K562 (cell line): ENCODE measurements around the gene MPG. TPM values are rescaled to one million over a fixed set of nuclear protein-coding genes. Genes with fewer than 3 reads are reported as not detected.

ENCODE experiments used
- EP400 ChIP-seq: fragments of 450-650 bp; IDR thresholded peaks from 2 replicates; pipeline ENCODE4 v1.6.1; 2017; ENCODE audit warnings: antibody characterized with exemption, mild to moderate bottlenecking, moderate library complexity
- GABPB2 ChIP-seq: fragments of 250-450 bp; sonication (Bioruptor Pico); conservative IDR thresholded peaks from 2 replicates; pipeline ENCODE4 v1.5.1; 2021; ENCODE audit warnings: mild to moderate bottlenecking
- MCM2 ChIP-seq: fragments of 450-650 bp; IDR thresholded peaks from 2 replicates; pipeline ENCODE4 v1.6.1; 2017; ENCODE audit warnings: low read depth, mild to moderate bottlenecking
- MTA2 ChIP-seq: fragments of 450-650 bp; IDR thresholded peaks from 2 replicates; pipeline ENCODE4 v1.6.1; 2016; ENCODE audit warnings: low read depth
- MXI1 ChIP-seq: IDR thresholded peaks from 2 replicates; pipeline ENCODE4 v1.6.1; 2011; ENCODE audit warnings: low read depth, mild to moderate bottlenecking, improper control_type of control experiment, low read length
- NCOR1 ChIP-seq: fragments of 450-650 bp; IDR thresholded peaks from 2 replicates; pipeline ENCODE4 v1.6.1; 2016; ENCODE audit warnings: mild to moderate bottlenecking, moderate library complexity
- PBX2 ChIP-seq, 2 experiments: IDR thresholded peaks in 1 of 2; conservative IDR thresholded peaks in 1 of 2; 2 replicates each; pipeline ENCODE4 v1.6.1; 2016; ENCODE audit warnings: low read depth in 2 of 2, mild to moderate bottlenecking in 1 of 2, missing compliant biosample characterization in 1 of 2, missing genetic modification characterization in 1 of 2, moderate library complexity in 1 of 2
- SMARCB1 ChIP-seq: IDR thresholded peaks from 2 replicates; pipeline ENCODE4 v1.6.1; 2011; ENCODE audit warnings: improper control_type of control experiment, low read depth; ENCODE audit not compliant: insufficient read length
- TCF7 ChIP-seq: sonication (generic); IDR thresholded peaks from 2 replicates; pipeline ENCODE4 v1.6.1; 2016; ENCODE audit warnings: antibody characterized with exemption, borderline replicate concordance
- TFAM ChIP-seq: fragments of 250-450 bp; sonication (Bioruptor Pico); conservative IDR thresholded peaks from 2 replicates; pipeline ENCODE4 v1.5.0; 2021; ENCODE audit warnings: mild to moderate bottlenecking, moderate library complexity
- ZBTB7A ChIP-seq: IDR thresholded peaks from 2 replicates; pipeline ENCODE4 v1.6.1; 2011; ENCODE audit warnings: low read depth, mild to moderate bottlenecking, low read length, moderate library complexity, borderline replicate concordance; ENCODE audit not compliant: control insufficient read depth
- ZNF354B ChIP-seq: fragments of 250-450 bp; sonication (Bioruptor Pico); IDR thresholded peaks from 2 replicates; pipeline ENCODE4 v1.4.0; 2020
- ZNF740 ChIP-seq, 3 experiments: fragments of 200-800 bp in 1 of 3; sonication (Bioruptor generic) in 1 of 3; sonication (generic) in 1 of 3; formaldehyde crosslinking in 1 of 3; IDR thresholded peaks; 2 replicates each; pipeline versions ENCODE4 v1.6.1 to v1.8.0; 2016 to 2022; ENCODE audit warnings: mild to moderate bottlenecking in 2 of 3, missing compliant biosample characterization in 2 of 3, missing genetic modification characterization in 2 of 3, missing genetic modification reagents in 1 of 3
- ZNF77 ChIP-seq: fragments of 250-450 bp; sonication (Bioruptor Pico); IDR thresholded peaks from 2 replicates; pipeline ENCODE4 v1.5.0; 2020
- ZSCAN29 ChIP-seq: fragments of 450-650 bp; IDR thresholded peaks from 2 replicates; pipeline ENCODE4 v1.6.1; 2017
- polyA plus RNA-seq, 8 experiments: library from polyadenylated mRNA; depleted of rRNA in 4 of 8; stranded (reverse) in 5 of 8; unstranded in 3 of 8; fragments of >200 nt; fragmentation: Nextera tagmentation in 2 of 8; fragmentation: Illumina TruSeq in 1 of 8; extraction: Ambion mirVana in 2 of 8; extraction: Trizol in 1 of 8; gene quantifications; 2 replicates each; pipeline versions ENCODE4 v1.2.1 to v1.2.3, GENCODE V29; 2011 to 2014; ENCODE audit warnings: inconsistent platforms in 1 of 8, missing spikeins in 1 of 8
- total RNA-seq, 7 experiments: library from RNA; depleted of rRNA in 6 of 7; stranded (reverse); fragments of >200 nt in 6 of 7; fragmentation: Illumina TruSeq in 2 of 7; extraction: Trizol in 2 of 7; gene quantifications; 2 replicates each; pipeline versions ENCODE4 v1.2.1 to v1.2.3, GENCODE V29; 2011 to 2021; ENCODE audit warnings: low replicate concordance in 1 of 7
- TF ChIP-seq, protein P1 (sequence below): fragments of 250-450 bp; sonication (Bioruptor Pico); IDR thresholded peaks from 2 replicates; pipeline ENCODE4 v1.5.0; 2021; ENCODE audit warnings: mild to moderate bottlenecking, moderate library complexity
- TF ChIP-seq, protein P2 (sequence below): fragments of 450-650 bp; IDR thresholded peaks from 2 replicates; pipeline ENCODE4 v1.6.1; 2016; ENCODE audit warnings: low read depth, mild to moderate bottlenecking, moderate library complexity

MPG gene
- total and polyA plus RNA-seq, 9 of the 15 experiments (the other 6 are each of a cell fraction or from before 2014, with no cell fraction given), result 0.42 to 226 (median 36.2) TPM

GRCh38 chr16:53346-54236 is 24.4 kb upstream of the MPG start, which contains the start of the genes POLR3K and SNRNP25 (continued):
- TF ChIP-seq SMARCB1 (no peak), MCM2 (no peak), ZNF740 (CRISPR knock-in tag; IDR thresholded peaks at IDR 0.05) (peak; percentile 98), ZNF740 (tag; IDR thresholded peaks at IDR 0.05) (peak in 1 of 2 experiments; percentile 95; a peak in 2 of 4 replicates), MTA2 (no peak), MXI1 (peak; percentile 60; the same call in 1 of the 2 replicates), ZNF77 (no peak), NCOR1 (no peak), PBX2 (CRISPR knock-in tag; IDR thresholded peaks at IDR 0.05; ENCODE audit: low read depth) (peak; percentile 25; the same call in 1 of the 2 replicates), PBX2 (tag; conservative IDR thresholded peaks at IDR 0.05; ENCODE audit: low read depth) (peak; percentile 75), GABPB2 (CRISPR knock-in tag) (no peak), ZNF354B (CRISPR knock-in tag) (no peak), ZBTB7A (0 out of 2 replicates have a peak, but pooled peaks have one; percentile 34), ZSCAN29 (0 out of 2 replicates have a peak, but pooled peaks have one; percentile 6), EP400 (peak; percentile 81; the same call in 1 of the 2 replicates), TFAM (no peak), TCF7 (0 out of 2 replicates have a peak, but pooled peaks have one; percentile 42)
- TF ChIP-seq, protein P1, sequence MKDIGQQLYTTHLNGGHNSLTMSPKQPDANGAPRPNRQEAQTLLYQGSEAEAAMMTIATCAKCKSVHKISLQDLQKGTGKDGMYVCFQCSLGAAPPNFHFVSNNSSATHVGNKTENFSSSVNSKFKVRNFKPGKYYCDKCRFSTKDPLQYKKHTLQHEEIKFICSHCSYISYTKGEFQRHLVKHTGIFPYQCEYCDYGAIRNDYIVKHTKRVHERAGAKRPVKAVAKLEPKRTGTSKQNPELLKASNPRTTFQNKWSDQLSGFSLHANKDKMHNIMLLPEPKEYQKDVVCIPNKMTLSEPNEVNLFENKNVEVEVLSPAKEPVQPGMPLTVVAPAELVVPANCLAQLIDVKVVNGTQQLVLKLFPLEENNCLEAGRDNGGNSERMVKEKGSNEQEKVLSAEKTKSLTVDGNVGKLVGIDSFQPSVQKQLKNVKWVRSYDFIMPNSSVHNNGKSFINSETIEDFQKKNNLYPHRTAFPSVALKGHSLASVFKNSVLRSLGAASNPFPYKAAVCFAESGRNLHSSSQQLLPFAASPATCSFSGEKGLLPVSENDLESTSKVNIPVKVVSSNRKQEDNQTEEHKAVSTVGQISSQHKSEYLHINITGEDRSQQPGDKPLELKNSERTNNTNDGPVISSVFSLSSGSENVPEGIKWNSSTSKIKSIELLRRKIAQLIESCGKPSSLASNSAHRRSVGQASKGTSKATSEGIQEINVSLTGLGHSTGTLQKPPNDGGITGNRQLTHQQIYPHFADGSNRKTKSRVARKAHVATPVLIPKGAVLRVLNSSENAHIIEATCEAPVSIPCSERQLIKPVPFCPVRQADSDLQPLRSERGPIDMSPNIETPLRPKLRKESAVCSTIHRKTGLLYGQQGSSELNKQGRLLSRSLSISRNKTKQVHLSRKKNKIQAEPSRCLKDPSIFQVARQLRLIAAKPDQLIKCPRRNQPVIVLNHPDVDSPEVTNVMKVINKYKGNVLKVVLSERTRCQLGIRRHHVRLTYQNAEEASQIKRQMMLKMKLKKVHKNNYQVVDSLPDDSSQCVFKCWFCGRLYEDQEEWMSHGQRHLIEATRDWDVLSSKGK, result no peak
- TF ChIP-seq, protein P2, sequence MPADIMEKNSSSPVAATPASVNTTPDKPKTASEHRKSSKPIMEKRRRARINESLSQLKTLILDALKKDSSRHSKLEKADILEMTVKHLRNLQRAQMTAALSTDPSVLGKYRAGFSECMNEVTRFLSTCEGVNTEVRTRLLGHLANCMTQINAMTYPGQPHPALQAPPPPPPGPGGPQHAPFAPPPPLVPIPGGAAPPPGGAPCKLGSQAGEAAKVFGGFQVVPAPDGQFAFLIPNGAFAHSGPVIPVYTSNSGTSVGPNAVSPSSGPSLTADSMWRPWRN, result no peak
